GM12878 (cell line): ENCODE results near the gene DIP2A. TPM values are rescaled to one million over a fixed set of nuclear protein-coding genes. Genes with fewer than 3 reads are reported as not detected.
"Not testable (repeated sequence)": the region's sequence is repeated elsewhere in the genome, so short reads cannot be mapped to it uniquely, and the experiment has no call there.

Source experiments
- ATAC-seq: fragments of 200-7000 bp; cut with Tn5 transposase; 3 replicates; pipeline ENCODE4 v1.9.1; 2020; ENCODE audit warnings: mild to moderate bottlenecking, moderate library complexity
- BruUV-seq: library from RNA; stranded (reverse); fragments of 400-500 nt; replicated peaks from 2 replicates; lab custom pipeline; 2021; lab: Mats Ljungman, UMichigan
- CTCF ChIA-PET: fragments of 300-600 bp; sonication (Branson Sonifier 250); formaldehyde crosslinking; extraction: SDS; loops from one replicate; lab custom pipeline; 2021; ENCODE audit warnings: inconsistent platforms; lab: Yijun Ruan, JAX
- POLR2A ChIA-PET: fragments of 350-600 bp; formaldehyde crosslinking; extraction: SDS; loops from one replicate; lab custom pipeline; 2021; ENCODE audit warnings: inconsistent platforms; lab: Charles Lee
- RAD21 ChIA-PET: fragments of 300-600 bp; sonication (Branson Sonifier 250); formaldehyde crosslinking; loops from one replicate; lab custom pipeline; 2023; ENCODE audit warnings: antibody characterized with exemption; ENCODE audit not compliant: unreplicated experiment; lab: Charles Lee
- SMC1A ChIA-PET: fragments of 300-600 bp; sonication (Branson Sonifier 250); formaldehyde crosslinking; loops from one replicate; lab custom pipeline; 2023; ENCODE audit not compliant: unreplicated experiment, uncharacterized antibody; lab: Charles Lee
- DNase-seq: peaks from one replicate; pipeline ENCODE4 v3.0.0-alpha.2; 2011; ENCODE audit warnings: low read depth, low spot score
- FAIRE-seq: peaks from 3 replicates; lab custom pipeline; 2011; peaks lifted over from hg19 to GRCh38; lab: Jason Lieb, UNC
- H2AFZ ChIP-seq: 2 replicates; pipeline ENCODE4 v1.6.0; 2011; ENCODE audit warnings: low read depth, low read length, control low read depth; ENCODE audit not compliant: control insufficient read depth
- H3K27ac ChIP-seq: 2 replicates; pipeline ENCODE4 v1.5.1; 2011; ENCODE audit warnings: control low read depth; ENCODE audit not compliant: control insufficient read depth, insufficient read depth
- H3K27me3 ChIP-seq, 2 experiments: replicated peaks in 1 of 2; 2 replicates each; pipeline versions ENCODE4 v1.6.0 to v1.6.1; 2011; ENCODE audit warnings: low read length in 1 of 2; ENCODE audit not compliant: control insufficient read depth in 2 of 2, insufficient read depth in 2 of 2
- H3K36me3 ChIP-seq, 2 experiments: 2 replicates each; pipeline ENCODE4 v1.5.1; 2011; ENCODE audit warnings: low read length in 1 of 2; ENCODE audit not compliant: control insufficient read depth in 2 of 2, insufficient read depth in 2 of 2
- H3K4me1 ChIP-seq: 2 replicates; pipeline ENCODE4 v1.6.1; 2011; ENCODE audit warnings: mild to moderate bottlenecking, low read length, moderate library complexity, mixed read lengths; ENCODE audit not compliant: control insufficient read depth, insufficient read depth
- H3K4me2 ChIP-seq: 2 replicates; pipeline ENCODE4 v1.6.0; 2011; ENCODE audit warnings: control low read depth; ENCODE audit not compliant: control insufficient read depth, insufficient read depth
- H3K4me3 ChIP-seq: fragments of 200-600 bp; sonication (generic); 2 replicates; pipeline ENCODE4 v1.5.1; 2016
- H3K79me2 ChIP-seq: 2 replicates; pipeline ENCODE4 v1.6.0; 2011; ENCODE audit warnings: low read length; ENCODE audit not compliant: control insufficient read depth, insufficient read depth
- H3K9ac ChIP-seq: 2 replicates; pipeline ENCODE4 v1.8.0; 2011; ENCODE audit warnings: low read length, control low read depth, mixed read lengths; ENCODE audit not compliant: control insufficient read depth, insufficient read depth
- H3K9me3 ChIP-seq: replicated peaks from 3 replicates; pipeline ENCODE4 v1.5.1; 2011; ENCODE audit warnings: mild to moderate bottlenecking, low read length; ENCODE audit not compliant: control insufficient read depth, insufficient read depth
- H4K20me1 ChIP-seq: 2 replicates; pipeline ENCODE4 v1.6.0; 2011; ENCODE audit not compliant: control insufficient read depth, insufficient read depth
- CBX3 ChIP-seq: fragments of 200-600 bp; sonication (generic); IDR thresholded peaks from 2 replicates; pipeline ENCODE4 v1.6.1; 2016; ENCODE audit warnings: low read depth, borderline replicate concordance
- CBX5 ChIP-seq: sonication (generic); IDR thresholded peaks from 2 replicates; pipeline ENCODE4 v1.6.1; 2016; ENCODE audit warnings: low read depth, moderate library complexity, mild to moderate bottlenecking, inconsistent platforms
- CHD2 ChIP-seq: IDR thresholded peaks from 2 replicates; pipeline ENCODE4 v1.6.1; 2011; ENCODE audit warnings: low read depth, low read length, improper control_type of control experiment, borderline replicate concordance
- EGR1 ChIP-seq, 2 experiments: IDR thresholded peaks; 1 replicate in 1 of 2; 2 replicates in 1 of 2; pipeline ENCODE4 v1.6.1; 2011 to 2012; ENCODE audit warnings: low read depth in 2 of 2, low read length in 2 of 2, borderline replicate concordance in 1 of 2, mild to moderate bottlenecking in 1 of 2, moderate library complexity in 1 of 2
- GATAD2B ChIP-seq: fragments of 450-650 bp; conservative IDR thresholded peaks from 2 replicates; pipeline ENCODE4 v1.6.1; 2017; ENCODE audit warnings: low read depth, mild to moderate bottlenecking, moderate library complexity
- HCFC1 ChIP-seq: fragments of 150-350 bp; IDR thresholded peaks from 2 replicates; pipeline ENCODE4 v1.6.1; 2014; ENCODE audit warnings: low read length
- HDGF ChIP-seq: fragments of 450-650 bp; IDR thresholded peaks from 2 replicates; pipeline ENCODE4 v1.6.1; 2016; ENCODE audit warnings: antibody characterized with exemption
- POLR2A ChIP-seq: IDR thresholded peaks from 2 replicates; pipeline ENCODE4 v1.6.1; 2011; ENCODE audit warnings: low read depth, mild to moderate bottlenecking, low read length
- POLR2AphosphoS5 ChIP-seq: IDR thresholded peaks from 2 replicates; pipeline ENCODE4 v1.6.1; 2011; ENCODE audit warnings: mild to moderate bottlenecking, low read length, inconsistent platforms
- RFX5 ChIP-seq: IDR thresholded peaks from 2 replicates; pipeline ENCODE4 v1.6.1; 2011; ENCODE audit warnings: low read depth, low read length, improper control_type of control experiment
- ZNF217 ChIP-seq: fragments of 450-650 bp; IDR thresholded peaks from 2 replicates; pipeline ENCODE4 v1.6.1; 2017; ENCODE audit warnings: antibody characterized with exemption, mild to moderate bottlenecking
- WGBS: methylation state at CpG from one replicate; pipeline ENCODE4 v1.1.6; 2016; ENCODE audit warnings: low lambda C conversion rate; ENCODE audit not compliant: insufficient replicate concordance, insufficient coverage; ENCODE audit errors: missing lambda C conversion rate; 5-methylcytosine and 5-hydroxymethylcytosine counted together
- in situ Hi-C: fragments of 300-500 bp; cut with MboI; formaldehyde crosslinking; loops from 9 replicates; pipeline ENCODE4 v1.14.3; 2018; ENCODE audit warnings: mixed read lengths
- intact Hi-C: fragments of 100-400 bp; cut with micrococcal nuclease; formaldehyde crosslinking; loops from one replicate; pipeline ENCODE4 v1.14.2; 2022; ENCODE audit not compliant: unreplicated experiment
- polyA plus RNA-seq, 11 experiments: library from polyadenylated mRNA; depleted of rRNA in 4 of 11; unstranded in 6 of 11; stranded (reverse) in 5 of 11; fragments of >200 nt; fragmentation: Nextera tagmentation in 4 of 11; fragmentation: Illumina TruSeq in 1 of 11; extraction: Ambion mirVana in 4 of 11; extraction: Trizol in 1 of 11; gene quantifications; 1 replicate in 1 of 11; 2 replicates in 10 of 11; pipeline versions ENCODE4 v1.2.1 to v1.2.3, GENCODE V29; 2011 to 2016; ENCODE audit warnings: inconsistent platforms in 2 of 11, missing spikeins in 2 of 11, low read depth in 1 of 11
- total RNA-seq, 4 experiments: library from RNA; depleted of rRNA in 3 of 4; stranded (reverse); fragments of >200 nt in 3 of 4; fragmentation: Illumina TruSeq in 1 of 4; extraction: Trizol in 1 of 4; gene quantifications; 2 replicates each; pipeline versions ENCODE4 v1.2.1 to v1.2.3, GENCODE V29; 2013 to 2021
- TF ChIP-seq, protein P1 (sequence below), 3 experiments: IDR thresholded peaks in 2 of 3; conservative IDR thresholded peaks in 1 of 3; 2 replicates each; pipeline ENCODE4 v1.5.1; 2011; ENCODE audit warnings: low read depth in 3 of 3, low read length in 3 of 3, mild to moderate bottlenecking in 3 of 3, control low read depth in 2 of 3, moderate library complexity in 2 of 3, inconsistent platforms in 1 of 3, mixed read lengths in 1 of 3; ENCODE audit not compliant: control insufficient read depth in 2 of 3, insufficient read depth in 1 of 3; ENCODE audit errors: extremely low read depth in 1 of 3
- TF ChIP-seq, protein P2 (sequence below): fragments of 450-650 bp; formaldehyde crosslinking; IDR thresholded peaks from 2 replicates; pipeline ENCODE4 v1.4.0; 2022; ENCODE audit warnings: mild to moderate bottlenecking, moderate library complexity

Gene DIP2A
- total and polyA plus RNA-seq, 10 of the 15 experiments (the other 5 are each of a cell fraction or from before 2014, with no cell fraction given) = 1.7 to 25.5 (median 12.2) TPM

DNA sequence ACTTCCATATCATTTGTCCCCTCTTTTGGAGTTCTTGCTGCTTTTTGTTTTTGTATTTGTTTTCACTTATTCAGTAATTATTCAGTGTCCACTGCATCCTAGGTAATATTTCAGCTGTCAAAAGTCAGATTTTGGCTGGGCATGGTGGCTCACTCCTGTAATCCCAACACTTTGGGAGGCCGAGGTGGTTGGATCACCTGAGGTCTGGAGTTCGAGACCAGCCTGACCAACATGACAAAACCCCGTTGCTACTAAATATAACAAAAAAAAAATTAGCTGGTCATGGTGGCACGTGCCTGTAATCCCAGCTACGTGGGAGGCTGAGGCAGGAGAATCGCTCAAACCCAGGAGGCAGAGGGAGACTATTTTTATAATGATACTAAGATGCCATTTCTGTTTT lies 6.5 kb downstream of the DIP2A start:
- H3K4me1 ChIP-seq, H4K20me1 ChIP-seq, H3K36me3 ChIP-seq, H3K27ac ChIP-seq, H3K4me3 ChIP-seq, H3K4me2 ChIP-seq, in situ Hi-C loops, RAD21 ChIA-PET, ATAC-seq, H3K9me3 ChIP-seq, H3K27me3 ChIP-seq, H2AFZ ChIP-seq, FAIRE-seq, intact Hi-C loops, DNase-seq, H3K9ac ChIP-seq, BruUV-seq: not testable (repeated sequence)
- WGBS = 96% methylated on average over 6 of the region's 6 CpGs
- CTCF ChIA-PET = interaction anchor here (1.3 kb wide), 1 partner anchor 10 kb away, joined by 4 read pairs; no protein-coding TSS in a partner anchor
- POLR2A ChIA-PET = interaction anchor here (0.7 kb wide), 1 partner anchor 142 kb away, joined by 3 read pairs; no protein-coding TSS in a partner anchor
- SMC1A ChIA-PET = interaction anchor here (0.6 kb wide), 1 partner anchor 903 kb away, joined by 6 read pairs; no protein-coding TSS in a partner anchor
- peaks cover 11% of the 10 kb centered on the region for H3K79me2 ChIP-seq

DNA sequence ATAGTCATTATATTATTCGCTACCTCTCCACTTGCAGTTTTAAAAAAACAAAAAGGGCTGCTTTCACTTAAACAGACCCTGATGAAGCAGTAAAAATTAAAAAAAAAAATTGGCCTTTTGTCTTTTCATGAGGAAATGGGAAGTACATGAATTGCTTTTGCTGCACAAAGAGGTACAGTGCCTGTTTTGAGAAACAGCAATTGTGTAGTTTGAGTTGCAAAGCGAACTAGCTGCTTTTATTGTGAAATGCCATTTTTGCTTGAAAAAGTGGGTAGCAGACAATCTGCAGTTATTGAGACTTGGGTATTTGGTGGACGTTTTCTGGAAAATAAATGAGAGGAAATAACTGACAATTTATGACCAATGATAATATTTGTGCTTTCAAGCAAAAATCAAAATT lies 7.0 kb downstream of the DIP2A start:
- intact Hi-C loops = no loop called here
- Histone ChIP-seq H3K4me2 (no peak overlapping the region), H4K20me1 (no peaks in the 10 kb centered on the region), H3K4me1 (no peaks in the 10 kb centered on the region), H3K9ac (no peak overlapping the region), H3K36me3 (peaks cover 0 to 4% of the 10 kb centered on the region in 2 experiments; a peak in 1 of 4 replicates), H3K9me3 (no peaks in the 10 kb centered on the region), H3K4me3 (no peak overlapping the region), H3K27ac (no peak overlapping the region), H2AFZ (no peak overlapping the region), H3K79me2 (peaks cover 6% of the 10 kb centered on the region), H3K27me3 (no peaks in the 10 kb centered on the region)
- no TSS peak for BruUV-seq
- in situ Hi-C loops = no loop called here
- DNase-seq = no peak
- SMC1A ChIA-PET = interaction anchor here (0.6 to 1.1 kb wide), 2 partner anchors 8 to 903 kb away, joined by 3 to 6 read pairs; no protein-coding TSS in a partner anchor
- no peak for ATAC-seq
- CTCF ChIA-PET = interaction anchor here (0.7 to 1.3 kb wide), 2 partner anchors 10 to 117 kb away, joined by 3 to 4 read pairs; no protein-coding TSS in a partner anchor
- POLR2A ChIA-PET = interaction anchor here (0.7 kb wide), 1 partner anchor 143 kb away, joined by 3 read pairs; no protein-coding TSS in a partner anchor
- RAD21 ChIA-PET = no interaction called here
- FAIRE-seq = no peak
- 96% methylated on average over 3 of the region's 3 CpGs for WGBS
- TF ChIP-seq ZNF217 = no peak
- no peak for TF ChIP-seq CBX5
- no peak for TF ChIP-seq CBX3
- TF ChIP-seq EGR1 (IDR thresholded peaks at IDR 0.05; ENCODE audit: borderline replicate concordance in 1 of 2, low read depth in 2 of 2, low read length in 2 of 2) = no peak
- no peak for TF ChIP-seq POLR2A
- TF ChIP-seq, protein P1, sequence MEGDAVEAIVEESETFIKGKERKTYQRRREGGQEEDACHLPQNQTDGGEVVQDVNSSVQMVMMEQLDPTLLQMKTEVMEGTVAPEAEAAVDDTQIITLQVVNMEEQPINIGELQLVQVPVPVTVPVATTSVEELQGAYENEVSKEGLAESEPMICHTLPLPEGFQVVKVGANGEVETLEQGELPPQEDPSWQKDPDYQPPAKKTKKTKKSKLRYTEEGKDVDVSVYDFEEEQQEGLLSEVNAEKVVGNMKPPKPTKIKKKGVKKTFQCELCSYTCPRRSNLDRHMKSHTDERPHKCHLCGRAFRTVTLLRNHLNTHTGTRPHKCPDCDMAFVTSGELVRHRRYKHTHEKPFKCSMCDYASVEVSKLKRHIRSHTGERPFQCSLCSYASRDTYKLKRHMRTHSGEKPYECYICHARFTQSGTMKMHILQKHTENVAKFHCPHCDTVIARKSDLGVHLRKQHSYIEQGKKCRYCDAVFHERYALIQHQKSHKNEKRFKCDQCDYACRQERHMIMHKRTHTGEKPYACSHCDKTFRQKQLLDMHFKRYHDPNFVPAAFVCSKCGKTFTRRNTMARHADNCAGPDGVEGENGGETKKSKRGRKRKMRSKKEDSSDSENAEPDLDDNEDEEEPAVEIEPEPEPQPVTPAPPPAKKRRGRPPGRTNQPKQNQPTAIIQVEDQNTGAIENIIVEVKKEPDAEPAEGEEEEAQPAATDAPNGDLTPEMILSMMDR (IDR thresholded peaks at IDR 0.05 in 2 of 3, conservative IDR thresholded peaks at IDR 0.05 in 1 of 3; ENCODE audit: control insufficient read depth in 2 of 3, extremely low read depth in 1 of 3, insufficient read depth in 1 of 3, low read depth in 3 of 3, low read length in 3 of 3) = no peak
- TF ChIP-seq GATAD2B = no peak
- TF ChIP-seq CHD2 = no peak
- TF ChIP-seq, protein P2, sequence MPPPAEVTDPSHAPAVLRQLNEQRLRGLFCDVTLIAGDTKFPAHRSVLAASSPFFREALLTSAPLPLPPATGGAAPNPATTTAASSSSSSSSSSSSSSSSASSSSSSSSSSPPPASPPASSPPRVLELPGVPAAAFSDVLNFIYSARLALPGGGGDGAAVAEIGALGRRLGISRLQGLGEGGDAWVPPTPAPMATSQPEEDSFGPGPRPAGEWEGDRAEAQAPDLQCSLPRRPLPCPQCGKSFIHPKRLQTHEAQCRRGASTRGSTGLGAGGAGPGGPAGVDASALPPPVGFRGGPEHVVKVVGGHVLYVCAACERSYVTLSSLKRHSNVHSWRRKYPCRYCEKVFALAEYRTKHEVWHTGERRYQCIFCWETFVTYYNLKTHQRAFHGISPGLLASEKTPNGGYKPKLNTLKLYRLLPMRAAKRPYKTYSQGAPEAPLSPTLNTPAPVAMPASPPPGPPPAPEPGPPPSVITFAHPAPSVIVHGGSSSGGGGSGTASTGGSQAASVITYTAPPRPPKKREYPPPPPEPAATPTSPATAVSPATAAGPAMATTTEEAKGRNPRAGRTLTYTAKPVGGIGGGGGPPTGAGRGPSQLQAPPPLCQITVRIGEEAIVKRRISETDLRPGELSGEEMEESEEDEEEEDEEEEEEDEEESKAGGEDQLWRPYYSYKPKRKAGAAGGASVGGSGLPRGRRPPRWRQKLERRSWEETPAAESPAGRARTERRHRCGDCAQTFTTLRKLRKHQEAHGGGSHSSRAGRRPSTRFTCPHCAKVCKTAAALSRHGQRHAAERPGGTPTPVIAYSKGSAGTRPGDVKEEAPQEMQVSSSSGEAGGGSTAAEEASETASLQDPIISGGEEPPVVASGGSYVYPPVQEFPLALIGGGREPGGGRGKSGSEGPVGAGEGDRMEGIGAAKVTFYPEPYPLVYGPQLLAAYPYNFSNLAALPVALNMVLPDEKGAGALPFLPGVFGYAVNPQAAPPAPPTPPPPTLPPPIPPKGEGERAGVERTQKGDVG = no peak
- TF ChIP-seq HCFC1 = no peak
- no peak for TF ChIP-seq RFX5
- no peak for TF ChIP-seq POLR2AphosphoS5
- no peak for TF ChIP-seq HDGF
